Left colon (tissue), 2 donors: ENCODE data around the gene SPRR2G. TPM values are rescaled to one million over a fixed set of nuclear protein-coding genes. Genes with fewer than 3 reads are reported as not detected.
"Not testable (repeated sequence)": the region's sequence is repeated elsewhere in the genome, so short reads cannot be mapped to it uniquely, and the experiment has no call there.

Source experiments
- ATAC-seq: fragments of 200-7000 bp; cut with Tn5 transposase; one replicate; pipeline ENCODE4 v1.9.1; 2020; ENCODE audit warnings: mild to moderate bottlenecking, moderate library complexity
- DNase-seq, 2 donors: peaks; one replicate each; pipeline ENCODE4 v3.0.0-alpha.2; 2020
- intact Hi-C, 2 donors: fragments of 100-400 bp; cut with DNase I in 1 of 2; cut with micrococcal nuclease in 1 of 2; formaldehyde crosslinking; loops; one replicate each; pipeline versions ENCODE4 v1.11.2 to v1.14.0; 2022; cut with DNase I, micrococcal nuclease
- total RNA-seq, 2 donors: library from RNA; stranded (reverse); fragmentation: NEBNext Ultra II Directional; extraction: Animal tissue kit (Norgen Biotek cat#: 25700); gene quantifications; one replicate each; pipeline ENCODE4 v1.2.1, GENCODE V29; 2021
- donor health status: DM: no; HTN: no; CAD: no.
- donor health status: DM: yes; HTN: yes; CAD: no.

Gene SPRR2G
- total RNA-seq, 2 donors from 2014 or later = not detected

DNA sequence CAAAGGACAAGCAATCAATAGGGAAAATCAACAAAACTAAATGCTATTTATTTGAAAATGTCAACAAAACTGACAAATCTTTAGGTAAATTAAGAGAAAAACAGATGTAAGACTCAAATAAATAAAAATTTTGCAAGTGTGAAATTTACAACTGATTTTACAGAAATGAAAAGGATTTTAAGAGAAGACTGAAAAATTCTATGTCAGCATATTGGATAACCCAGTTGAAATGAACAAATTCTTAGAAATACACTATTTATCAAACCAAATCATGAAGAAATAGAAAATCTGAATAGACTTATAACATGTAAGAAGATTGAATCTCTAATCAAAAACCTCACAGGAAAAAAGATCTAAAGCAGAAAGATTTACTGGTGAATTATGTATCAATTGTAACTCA lies 29.7 kb downstream of the SPRR2G start:
- DNase-seq = no peak
- intact Hi-C loops = no loop called here
- no peak for ATAC-seq

DNA sequence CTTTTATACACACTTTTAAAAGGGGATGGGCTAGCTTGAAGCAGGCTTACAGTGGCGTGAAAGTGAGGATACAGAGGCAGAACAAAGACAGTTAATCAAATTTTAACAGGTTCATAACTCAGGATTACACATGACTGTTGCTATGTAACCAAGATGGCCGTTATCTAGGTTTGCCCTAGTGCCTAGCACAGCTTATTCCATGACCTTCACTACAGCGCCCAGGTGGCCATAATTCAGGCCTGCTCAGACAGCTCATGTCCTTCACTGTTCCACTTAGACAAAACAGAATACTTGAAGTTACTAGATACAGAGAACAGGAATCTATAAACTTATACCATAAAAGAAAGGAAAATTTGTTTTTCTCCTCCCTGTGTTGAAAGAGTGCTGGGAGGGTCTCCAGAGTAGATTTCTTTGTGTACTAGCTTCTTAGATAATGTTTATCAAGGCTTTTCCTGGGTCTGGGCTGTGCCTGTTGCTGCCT lies 31.2 kb downstream of the SPRR2G start:
- DNase-seq = no peak
- intact Hi-C loops = no loop called here
- ATAC-seq = no peak

DNA sequence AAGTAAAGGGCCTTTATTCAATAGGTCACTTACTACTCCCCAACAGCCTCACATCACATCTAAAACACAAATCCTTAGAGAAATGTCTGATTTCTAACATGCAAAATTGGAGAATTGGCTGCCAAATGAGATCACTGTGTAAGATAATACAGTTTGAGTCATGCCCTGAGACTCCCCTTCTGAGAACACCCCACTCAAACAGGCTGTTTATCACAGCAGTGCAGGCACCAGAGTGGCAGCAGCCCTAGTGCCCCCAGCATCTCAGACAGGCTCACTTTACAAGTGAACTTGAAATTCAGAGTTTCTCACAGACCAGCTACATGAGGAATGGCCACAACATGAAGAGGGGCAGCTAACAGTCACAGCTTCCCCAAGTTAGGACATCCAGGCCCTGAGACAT lies 35.4 kb downstream of the SPRR2G start:
- DNase-seq, intact Hi-C loops, ATAC-seq: not testable (repeated sequence)

DNA sequence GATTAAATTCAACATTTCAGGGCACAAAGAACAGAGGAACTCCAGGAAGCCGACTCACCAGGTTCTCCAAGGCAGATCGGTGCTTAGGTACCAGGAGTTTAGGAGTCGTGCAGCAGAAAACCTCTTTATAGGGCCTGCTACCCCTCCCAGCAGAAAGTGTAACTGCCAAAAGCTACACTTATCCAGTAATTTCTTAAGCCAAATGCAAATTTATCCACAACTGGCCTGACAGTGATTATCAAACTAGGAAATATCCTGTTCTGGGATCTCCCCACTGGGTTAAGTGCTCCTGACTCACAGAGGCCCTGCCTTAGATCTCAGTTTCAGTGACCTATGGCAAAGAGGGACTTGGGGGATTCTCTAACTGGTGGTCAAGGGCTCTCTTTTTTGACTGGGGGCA lies 37.3 kb downstream of the SPRR2G start, which contains the start of gene SPRR2F:
TSS of gene SPRR2F (minus strand) at position 101 of the 400 bp plus-strand sequence. CDS start 783 bp downstream, outside the sequence.
- ATAC-seq (no peak), DNase-seq (no peak)
- intact Hi-C loops = no loop called here

DNA sequence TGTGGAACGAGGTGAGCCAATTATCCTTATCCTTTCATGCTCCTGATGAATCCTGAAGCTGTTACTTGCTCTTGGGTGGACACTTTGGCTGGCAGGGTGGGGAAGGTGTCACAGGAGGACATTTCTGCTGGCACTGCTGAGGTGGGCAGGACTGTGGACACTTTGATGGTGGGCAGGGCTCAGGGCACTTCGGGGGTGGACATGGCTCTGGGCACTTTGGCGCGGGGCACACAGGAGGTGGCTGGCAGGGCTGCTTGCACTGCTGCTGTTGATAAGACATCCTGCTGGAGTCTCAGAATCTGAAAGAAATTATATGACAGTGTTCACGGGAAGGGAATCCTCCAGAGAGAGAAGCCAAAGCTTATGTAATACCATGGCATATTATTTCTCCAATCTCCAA lies 38.2 kb downstream of the SPRR2G start:
- ATAC-seq, DNase-seq, intact Hi-C loops: not testable (repeated sequence)

DNA sequence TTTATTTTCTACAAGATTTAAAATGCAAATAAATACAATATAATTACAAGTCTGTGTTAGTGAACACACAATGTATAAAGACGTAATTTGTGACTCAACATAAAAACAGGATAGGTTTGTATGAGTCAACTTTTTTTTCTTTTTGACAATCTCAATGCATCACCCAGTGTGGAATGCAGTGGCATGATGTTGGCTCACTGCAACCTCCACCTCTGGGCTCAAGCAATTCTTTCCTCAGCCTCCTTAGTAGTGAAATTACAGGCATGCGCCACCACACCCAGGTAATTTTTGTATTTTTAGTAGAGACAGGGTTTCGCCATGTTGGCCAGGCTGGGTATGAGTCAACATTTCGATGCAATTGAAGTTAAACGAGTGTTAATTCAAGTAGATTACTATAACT lies 50.4 kb downstream of the SPRR2G start:
- intact Hi-C loops = no loop called here
- ATAC-seq (no peak), DNase-seq (no peak)

Other genes starting within 250 kb of the SPRR2G start
- not detected for gene IVL, start 242.3 kb downstream of the SPRR2G start, total RNA-seq
- gene SPRR5, start 203.7 kb downstream of the SPRR2G start, total RNA-seq = not detected
- not detected for gene SPRR4, start 180.2 kb downstream of the SPRR2G start, total RNA-seq
- not detected for gene SPRR1A, start 166.8 kb downstream of the SPRR2G start, total RNA-seq
- not detected for gene SPRR3, start 149.1 kb downstream of the SPRR2G start, total RNA-seq
- gene SPRR1B, start 119.7 kb downstream of the SPRR2G start, total RNA-seq = not detected
- gene SPRR2D, start 109.8 kb downstream of the SPRR2G start, total RNA-seq = not detected
- not detected for gene SPRR2A, start 93.4 kb downstream of the SPRR2G start, total RNA-seq
- gene SPRR2B, start 79.3 kb downstream of the SPRR2G start, total RNA-seq = not detected
- not detected for gene SPRR2E, start 56.4 kb downstream of the SPRR2G start, total RNA-seq
- not detected for gene SPRR2F, start 37.4 kb downstream of the SPRR2G start, total RNA-seq
- gene LELP1, start 52.5 kb upstream of the SPRR2G start, total RNA-seq = not detected
- gene PRR9, start 66.7 kb upstream of the SPRR2G start, total RNA-seq = not detected
- gene LORICRIN, start 108.8 kb upstream of the SPRR2G start, total RNA-seq = not detected
- not detected for gene PGLYRP3, start 162.1 kb upstream of the SPRR2G start, total RNA-seq
- gene PGLYRP4, start 198.0 kb upstream of the SPRR2G start, total RNA-seq = not detected
- 10 to 100 TPM in 1 of 2 donors, 1 to 10 TPM in 1; 9.2 to 21.0 TPM for gene S100A9, start 207.0 kb upstream of the SPRR2G start, total RNA-seq
- gene S100A12, start 224.7 kb upstream of the SPRR2G start, total RNA-seq = under 1 TPM in 1 of 2 donors, not detected in 1; 0.85 TPM
- 1 to 10 TPM; 1.2 to 6.7 TPM for gene S100A8, start 240.2 kb upstream of the SPRR2G start, total RNA-seq